Ectodermal cell (in vitro differentiated cells): ENCODE measurements around the gene C2CD4B.

Source experiments
- H3K27ac ChIP-seq: 2 replicates; pipeline ENCODE4 v1.7.0; 2013; ENCODE audit warnings: mild to moderate bottlenecking, low read depth, low read length; ENCODE audit not compliant: insufficient read depth, poor library complexity, severe bottlenecking
- H3K27me3 ChIP-seq: 2 replicates; pipeline ENCODE4 v1.7.0; 2013; ENCODE audit warnings: mild to moderate bottlenecking, low read length; ENCODE audit not compliant: insufficient read depth, control insufficient read depth, poor library complexity, severe bottlenecking
- H3K36me3 ChIP-seq: one replicate; pipeline ENCODE4 v1.7.0; 2013; ENCODE audit warnings: low read length; ENCODE audit not compliant: control insufficient read depth, insufficient read depth
- H3K4me1 ChIP-seq: one replicate; pipeline ENCODE4 v1.7.0; 2013; ENCODE audit warnings: low read length; ENCODE audit not compliant: control insufficient read depth, insufficient read depth
- H3K4me3 ChIP-seq: 2 replicates; pipeline ENCODE4 v1.7.0; 2013; ENCODE audit warnings: low read depth, low read length, control low read depth; ENCODE audit not compliant: insufficient read depth
- H3K9me3 ChIP-seq: 2 replicates; pipeline ENCODE4 v1.7.0; 2013; ENCODE audit warnings: mild to moderate bottlenecking, low read length, moderate library complexity; ENCODE audit not compliant: control insufficient read depth
- WGBS, 2 experiments: methylation state at CpG; one replicate each; pipeline ENCODE4 v1.1.7; 2013; ENCODE audit warnings: missing lambda C conversion rate in 2 of 2; 5-methylcytosine and 5-hydroxymethylcytosine counted together

The C2CD4B gene

DNA sequence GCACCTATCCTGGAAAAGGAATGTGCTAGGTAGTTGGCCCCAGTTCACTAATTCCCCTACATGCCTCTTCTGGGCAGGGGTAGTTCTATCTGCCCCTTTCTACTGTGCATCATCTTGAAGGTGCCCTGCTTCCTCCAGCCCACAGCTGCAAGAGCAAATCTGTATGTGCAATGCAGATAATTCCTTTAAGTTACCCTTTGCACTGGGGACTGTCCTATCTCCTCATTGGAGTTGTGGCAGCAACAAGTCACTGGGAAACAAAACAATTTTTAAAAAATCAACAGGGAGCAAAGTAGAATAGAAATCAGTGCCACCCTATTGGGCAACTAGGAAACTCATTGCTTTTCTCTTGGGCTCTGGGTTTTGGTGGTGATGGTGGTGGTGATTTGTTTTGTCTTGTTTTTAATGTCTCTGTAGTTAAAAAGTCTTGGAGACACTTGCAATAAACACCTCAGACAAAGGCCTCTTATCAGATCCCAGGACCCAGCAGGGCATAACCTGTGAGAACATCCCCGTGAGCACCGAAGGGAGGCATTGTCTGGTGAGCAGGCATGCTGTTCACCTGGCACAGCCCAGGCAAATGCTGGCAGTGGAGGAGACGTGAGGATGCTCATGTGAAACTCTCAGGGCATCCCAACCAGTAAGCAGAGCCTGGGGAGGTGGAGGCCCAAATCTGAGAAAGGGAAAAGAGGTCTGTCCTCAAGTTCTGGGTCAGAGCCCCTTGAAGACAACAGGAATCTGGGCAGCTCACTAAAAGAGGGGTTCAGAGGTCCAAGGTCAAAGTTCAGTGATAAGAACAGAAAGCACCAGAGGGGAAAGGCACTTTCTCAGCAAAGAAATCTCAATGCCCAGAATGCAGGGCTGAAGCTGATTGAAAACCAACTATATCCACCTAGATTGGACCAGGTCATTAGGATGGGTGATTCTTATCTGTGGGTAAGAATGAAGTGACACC, 27.9 kb downstream of the C2CD4B start:
- Histone ChIP-seq H3K4me3 (no peak overlapping the region), H3K27ac (no peak overlapping the region), H3K27me3 (no peaks in the 10 kb centered on the region), H3K4me1 (no peaks in the 10 kb centered on the region), H3K9me3 (no peaks in the 10 kb centered on the region), H3K36me3 (no peaks in the 10 kb centered on the region)
- WGBS, 2 experiments = 87 to 92% methylated on average over 3 of the region's 3 CpGs

DNA sequence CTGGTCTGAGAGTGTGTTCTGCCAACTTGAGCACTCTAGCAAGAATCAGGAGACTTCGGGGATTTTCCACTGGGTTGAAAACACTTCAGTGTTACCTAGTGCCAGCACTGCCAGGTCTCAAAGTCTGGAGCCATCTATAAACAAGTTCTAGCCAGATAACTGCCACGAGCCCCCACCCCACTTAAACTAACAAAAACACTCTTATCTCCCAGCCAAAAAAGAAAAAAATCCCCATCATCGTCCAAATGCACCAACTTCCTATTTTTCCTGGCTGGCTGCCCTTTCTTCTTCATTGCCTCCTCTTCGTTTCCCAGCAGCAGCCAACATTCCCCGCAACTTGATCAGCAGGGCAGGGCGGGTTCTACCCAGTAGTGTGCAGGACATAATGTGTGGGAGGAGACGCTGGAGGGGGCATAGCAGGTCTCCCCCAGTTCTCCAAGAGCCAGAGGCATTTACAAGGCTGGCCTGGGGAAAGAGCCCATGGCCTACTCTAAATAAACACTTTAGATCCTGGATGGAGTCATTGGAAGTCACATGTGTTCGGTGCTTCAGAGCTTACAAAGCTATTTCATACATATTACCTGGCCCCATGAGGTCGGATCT, 29.5 kb downstream of the C2CD4B start:
- no peaks in the 10 kb centered on the region for H3K36me3 ChIP-seq
- H3K27ac ChIP-seq = no peak overlapping the region
- H3K4me3 ChIP-seq = no peak overlapping the region
- no peaks in the 10 kb centered on the region for H3K27me3 ChIP-seq
- no peaks in the 10 kb centered on the region for H3K4me1 ChIP-seq
- WGBS, 2 experiments = 92% methylated on average over 9 of the region's 9 CpGs
- H3K9me3 ChIP-seq = no peaks in the 10 kb centered on the region

DNA sequence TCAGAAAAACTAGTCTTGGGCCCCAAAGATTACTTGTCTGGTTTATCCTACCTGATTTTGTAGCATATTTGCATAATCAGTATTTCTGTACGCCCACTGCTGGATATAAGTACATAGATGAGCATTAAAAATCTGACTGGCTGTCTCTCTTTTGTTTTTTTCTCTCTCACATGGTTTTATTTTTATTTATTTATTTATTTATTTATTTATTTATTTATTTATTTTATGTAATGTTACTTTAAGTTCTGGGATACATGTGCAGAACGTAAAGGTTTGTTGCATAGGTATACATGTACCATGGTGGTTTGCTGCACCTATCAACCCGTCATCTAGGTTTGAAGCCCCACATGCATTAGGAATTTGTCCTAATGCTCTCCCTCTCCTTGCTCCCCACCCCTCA, 31.9 kb downstream of the C2CD4B start:
- H3K4me3 ChIP-seq = no peak overlapping the region
- no peaks in the 10 kb centered on the region for H3K36me3 ChIP-seq
- no peak overlapping the region for H3K27ac ChIP-seq
- 95 to 98% methylated on average over 2 to 3 of the region's 3 CpGs for WGBS, 2 experiments
- no peaks in the 10 kb centered on the region for H3K4me1 ChIP-seq
- no peaks in the 10 kb centered on the region for H3K27me3 ChIP-seq
- H3K9me3 ChIP-seq = no peaks in the 10 kb centered on the region

DNA sequence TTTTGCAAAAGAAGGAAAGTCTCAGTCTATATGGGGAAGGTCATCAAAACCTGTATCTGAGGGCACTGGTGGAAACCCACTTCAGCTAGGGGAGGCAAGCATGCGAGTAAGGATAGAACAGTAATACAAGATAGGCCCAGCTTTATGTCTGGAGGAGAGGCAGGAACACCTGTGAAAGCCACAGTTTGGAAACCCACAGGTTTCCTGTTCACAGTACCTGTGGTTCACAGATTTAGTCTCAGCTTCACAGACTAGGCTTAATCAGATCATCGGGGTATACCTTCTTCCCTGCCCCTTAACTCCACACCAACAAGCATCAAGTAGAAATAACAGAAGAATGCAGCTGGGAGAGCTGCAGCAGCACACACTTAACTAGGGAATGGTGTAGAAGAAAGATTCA, 36.2 kb downstream of the C2CD4B start:
- Histone ChIP-seq H3K27ac (no peak overlapping the region), H3K27me3 (no peaks in the 10 kb centered on the region), H3K4me3 (no peak overlapping the region), H3K9me3 (no peaks in the 10 kb centered on the region), H3K4me1 (no peaks in the 10 kb centered on the region), H3K36me3 (no peaks in the 10 kb centered on the region)
- 94 to 98% methylated on average over 2 of the region's 2 CpGs for WGBS, 2 experiments

DNA sequence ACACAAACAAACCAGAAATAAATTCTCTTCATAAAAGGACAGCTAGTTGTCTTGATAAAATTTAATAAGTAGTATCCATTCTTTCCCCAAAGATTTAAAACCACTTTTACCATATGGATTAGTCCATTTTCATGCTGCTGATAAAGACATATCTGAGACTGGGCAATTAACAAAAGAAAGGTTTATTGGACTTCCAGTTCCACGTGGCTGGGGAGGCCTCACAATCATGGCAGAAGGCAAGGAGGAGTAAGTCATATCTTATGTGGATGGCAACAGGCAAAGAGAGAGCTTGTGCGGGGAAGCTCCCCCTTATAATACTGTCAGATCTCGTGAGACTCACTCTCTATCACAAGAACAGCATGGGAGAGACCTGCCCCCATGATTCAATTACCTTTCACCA, 38.7 kb downstream of the C2CD4B start:
- H3K36me3 ChIP-seq = no peaks in the 10 kb centered on the region
- no peaks in the 10 kb centered on the region for H3K27me3 ChIP-seq
- WGBS, 2 experiments = 73 to 74% methylated on average over 3 of the region's 3 CpGs

DNA sequence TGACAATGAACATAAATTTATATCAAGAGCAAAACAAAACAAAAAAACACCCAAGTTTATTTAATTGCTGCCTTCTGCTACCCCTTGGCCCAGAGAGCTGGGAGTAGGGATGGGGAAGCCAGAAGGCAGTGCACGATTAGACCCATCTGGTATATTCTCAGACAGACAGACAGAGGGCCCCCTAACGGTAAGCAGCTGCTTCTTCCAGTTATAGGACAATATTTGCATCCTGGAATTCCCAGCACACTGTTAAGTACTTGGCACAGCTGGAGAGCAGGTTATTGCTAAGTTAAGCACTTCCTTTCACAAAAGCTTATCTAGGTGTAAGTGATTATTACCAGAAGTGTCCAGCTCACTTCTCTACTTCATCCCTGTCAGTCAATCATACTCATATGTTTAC, 39.3 kb downstream of the C2CD4B start:
- Histone ChIP-seq H3K9me3 (no peaks in the 10 kb centered on the region), H3K27ac (no peak overlapping the region)
- WGBS, 2 experiments = 65 to 82% methylated on average over 2 of the region's 2 CpGs

More for the DNA sequence above, 38.7 kb downstream of the C2CD4B start:
- Histone ChIP-seq H3K4me1 (no peaks in the 10 kb centered on the region), H3K27ac (no peak overlapping the region), H3K4me3 (no peak overlapping the region), H3K9me3 (no peaks in the 10 kb centered on the region)

DNA sequence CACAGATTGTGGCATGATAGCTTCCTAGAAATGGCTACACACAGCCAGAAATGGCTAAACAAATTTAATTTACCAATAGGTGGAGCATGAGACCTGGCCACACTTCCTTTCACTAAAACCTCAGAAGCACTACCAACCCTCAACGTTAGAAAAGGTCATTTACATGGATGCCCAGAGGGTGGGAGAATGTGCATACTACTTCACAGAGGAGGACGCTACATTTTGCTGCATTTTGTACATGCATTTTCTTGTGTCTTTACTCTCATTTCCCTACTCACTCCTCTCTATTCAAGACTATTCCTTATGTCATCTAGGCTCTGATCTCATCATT, 40.1 kb downstream of the C2CD4B start:
- Histone ChIP-seq H3K27me3 (no peaks in the 10 kb centered on the region), H3K27ac (no peak overlapping the region), H3K4me3 (no peak overlapping the region), H3K4me1 (no peaks in the 10 kb centered on the region), H3K9me3 (no peaks in the 10 kb centered on the region), H3K36me3 (no peaks in the 10 kb centered on the region)
- 58 to 63% methylated on average over 2 of the region's 2 CpGs for WGBS, 2 experiments

More for the DNA sequence above, 39.3 kb downstream of the C2CD4B start:
- H3K4me1 ChIP-seq = no peaks in the 10 kb centered on the region
- no peaks in the 10 kb centered on the region for H3K36me3 ChIP-seq
- no peak overlapping the region for H3K4me3 ChIP-seq
- H3K27me3 ChIP-seq = no peaks in the 10 kb centered on the region

DNA sequence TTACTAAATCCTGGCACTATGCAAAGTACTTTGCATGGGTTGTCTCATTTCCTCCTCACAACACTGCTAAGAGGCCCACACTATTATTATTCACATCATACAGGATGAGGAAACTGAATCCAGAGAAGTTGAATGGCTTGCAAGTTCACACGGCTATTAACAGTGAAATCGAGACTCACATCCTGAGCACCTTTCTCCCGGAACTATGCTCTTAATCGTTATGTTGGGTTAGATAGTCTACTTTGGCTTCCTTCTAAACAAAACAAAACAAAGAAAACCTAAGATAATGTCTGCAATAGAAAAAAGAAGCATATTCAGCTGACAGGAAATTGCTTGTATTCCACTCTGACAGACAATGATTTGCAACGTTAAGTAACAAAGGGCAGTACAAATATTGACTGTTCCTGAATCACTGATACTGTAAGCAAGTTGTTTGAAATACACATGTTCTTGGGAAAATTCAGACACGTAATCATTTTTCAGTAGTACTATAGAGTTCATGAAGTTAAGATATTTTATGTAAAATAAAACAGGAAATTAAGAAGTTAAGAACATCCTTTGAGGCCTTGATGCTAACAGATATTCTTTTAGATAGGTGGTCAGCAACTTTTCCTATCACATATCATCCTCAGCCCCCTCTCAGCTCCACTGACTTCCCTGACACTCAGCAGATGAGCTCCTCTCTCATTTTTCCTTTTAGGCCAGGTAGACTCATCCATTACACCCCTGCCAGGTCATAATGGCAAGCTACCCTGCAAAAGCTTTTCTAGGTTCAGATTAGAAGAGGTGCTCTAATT, 40.7 kb downstream of the C2CD4B start:
- no peaks in the 10 kb centered on the region for H3K27me3 ChIP-seq
- H3K4me3 ChIP-seq = no peak overlapping the region
- no peaks in the 10 kb centered on the region for H3K36me3 ChIP-seq
- WGBS, 2 experiments = 88 to 89% methylated on average over 5 to 6 of the region's 6 CpGs
- no peaks in the 10 kb centered on the region for H3K4me1 ChIP-seq
- no peak overlapping the region for H3K27ac ChIP-seq
- H3K9me3 ChIP-seq = no peaks in the 10 kb centered on the region

DNA sequence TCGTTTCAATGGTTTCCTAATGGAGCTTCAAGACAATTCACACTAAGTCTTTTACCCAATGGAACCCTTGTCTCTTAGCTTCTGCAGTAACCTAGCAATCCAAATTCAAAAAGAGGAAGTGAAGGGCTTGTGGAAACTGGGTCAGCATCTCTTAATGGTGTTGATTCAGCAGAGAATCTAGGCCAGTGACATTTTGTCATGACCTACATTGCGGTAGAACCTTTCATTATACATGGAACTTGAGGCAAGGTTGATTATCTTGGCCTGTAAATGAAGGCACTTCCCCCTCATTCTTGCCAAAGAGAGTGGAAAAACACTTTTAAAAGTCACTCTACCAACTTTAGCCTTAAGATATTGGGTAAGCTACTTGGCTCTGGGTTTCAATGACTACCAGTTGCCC, 42.8 kb downstream of the C2CD4B start:
- Histone ChIP-seq H3K4me3 (no peak overlapping the region), H3K9me3 (no peaks in the 10 kb centered on the region), H3K36me3 (no peaks in the 10 kb centered on the region), H3K4me1 (no peaks in the 10 kb centered on the region), H3K27me3 (no peaks in the 10 kb centered on the region), H3K27ac (no peak overlapping the region)
- WGBS, 2 experiments = 95 to 98% methylated on average over 2 of the region's 2 CpGs
